ENCODE measurements around the gene AIRE.

GRCh38 chr21:44260066-44260465 is 25.6 kb upstream of the AIRE start:
- TF ChIP-seq CTCF (IDR thresholded peaks at IDR 0.05; ENCODE audit: borderline replicate concordance, extremely low read depth, low read length, poor library complexity, severe bottlenecking), result no peak
- TF ChIP-seq EZH2 (IDR thresholded peaks at IDR 0.05; ENCODE audit: borderline replicate concordance, low read depth, low read length, severe bottlenecking), result no peak
